DMS114 treated with DMSO at 0.1 percent for 48 hours (cell line): Measurements from ENCODE around the gene UMAD1.

ENCODE experiments used
- DNase-seq: peaks from one replicate; lab custom pipeline; 2025; ENCODE audit not compliant: unreplicated experiment; lab: John Stamatoyannopoulos, UW

UMAD1 gene

GRCh38 chr7:7920056-7920455, 279.5 kb downstream of the UMAD1 start:
- no peak for DNase-seq

GRCh38 chr7:7920481-7920880, 279.9 kb downstream of the UMAD1 start:
- DNase-seq, result no peak

- no peak for DNase-seq
Observed at GRCh38 chr7:7921830-7922229, 281.3 kb downstream of the UMAD1 start.

DNA sequence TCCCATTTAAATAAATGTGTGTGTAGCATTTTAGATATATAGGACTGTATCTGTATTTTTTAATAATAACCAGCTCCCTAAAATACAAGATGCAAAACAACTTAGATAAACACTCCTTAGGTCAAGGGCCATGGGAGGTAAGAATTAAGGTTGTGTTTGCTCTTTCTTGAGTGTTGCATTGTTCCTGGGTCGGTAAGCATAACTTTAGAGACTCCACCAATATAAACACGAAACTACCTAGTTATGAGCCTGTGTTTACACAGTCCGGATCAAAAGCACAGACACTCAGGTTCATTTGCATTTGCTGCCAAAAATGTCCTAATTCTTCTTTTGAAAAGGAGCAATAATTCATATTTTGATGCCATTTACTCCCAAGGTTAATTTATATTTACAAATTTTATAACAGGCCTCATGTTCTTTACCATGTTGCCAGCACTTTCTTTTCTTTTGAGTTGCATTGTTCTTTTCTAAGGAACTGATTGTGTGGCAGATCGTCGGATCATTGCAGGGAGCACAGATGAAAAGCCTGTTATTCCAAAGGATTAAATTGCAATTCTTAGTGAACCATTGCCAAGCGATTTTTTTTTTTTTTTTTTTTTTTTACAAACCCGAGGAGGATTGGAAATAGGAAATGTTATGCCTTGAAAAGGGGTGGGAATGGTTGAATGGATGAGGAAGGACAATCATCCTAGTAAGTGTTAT, 282.3 kb downstream of the UMAD1 start:
- no peak for DNase-seq

- DNase-seq, result no peak
Observed at GRCh38 chr7:7923818-7924217, 283.3 kb downstream of the UMAD1 start.

- no peak for DNase-seq
Observed at GRCh38 chr7:7924303-7924702, 283.8 kb downstream of the UMAD1 start.
